Fibroblast of villous mesenchyme (primary cell): ENCODE data around the gene NAPEPLD. TPM values are rescaled to one million over a fixed set of nuclear protein-coding genes. Genes with fewer than 3 reads are reported as not detected.

Experiments
- DNase-seq: peaks from one replicate; pipeline ENCODE4 v3.0.0-alpha.2; 2010; ENCODE audit warnings: low read depth
- H3K4me3 ChIP-seq: 2 replicates; pipeline ENCODE4 v1.5.1; 2011; ENCODE audit warnings: low read depth, mild to moderate bottlenecking, low read length
- CTCF ChIP-seq: IDR thresholded peaks from 2 replicates; pipeline ENCODE4 v1.5.1; 2012; ENCODE audit warnings: low read depth, mild to moderate bottlenecking, low read length; ENCODE audit not compliant: insufficient read depth
- total RNA-seq: library from RNA; depleted of rRNA; stranded (reverse); fragments of >200 nt; gene quantifications from 2 replicates; pipeline ENCODE4 v1.2.3, GENCODE V29; 2012

Gene NAPEPLD
- total RNA-seq, 1 donor = 6.5 TPM

GRCh38 chr7:103142494-103142893, 6.4 kb downstream of the NAPEPLD start:
- H3K4me3 ChIP-seq = no peak overlapping the region
- no peak for TF ChIP-seq CTCF
- no peak for DNase-seq

- peak; percentile 5 for DNase-seq
- H3K4me3 ChIP-seq = no peak overlapping the region
- no peak for TF ChIP-seq CTCF
Measured at GRCh38 chr7:103141753-103142404, 7.0 kb downstream of the NAPEPLD start.

GRCh38 chr7:103140685-103141084, 8.2 kb downstream of the NAPEPLD start:
- DNase-seq = no peak
- H3K4me3 ChIP-seq = no peak overlapping the region
- TF ChIP-seq CTCF = no peak

GRCh38 chr7:103140061-103140460, 8.8 kb downstream of the NAPEPLD start:
- peak; percentile 6 for DNase-seq
- no peak for TF ChIP-seq CTCF
- H3K4me3 ChIP-seq = no peak overlapping the region

GRCh38 chr7:103134836-103135554, 13.9 kb downstream of the NAPEPLD start:
- peak; percentile 69 for DNase-seq
- TF ChIP-seq CTCF = no peak
- no peak overlapping the region for H3K4me3 ChIP-seq

- no peak for DNase-seq
- TF ChIP-seq CTCF = no peak
- no peak overlapping the region for H3K4me3 ChIP-seq
Measured at GRCh38 chr7:103132995-103133688, 15.8 kb downstream of the NAPEPLD start.
